HG03354 (cell line): ENCODE measurements around the gene GTF3C5.
"Not testable (repeated sequence)": the region's sequence is repeated elsewhere in the genome, so short reads cannot be mapped to it uniquely, and the experiment has no call there.

ENCODE experiments used
- ATAC-seq: cut with Tn5 transposase; IDR thresholded peaks from one replicate; pipeline ENCODE4 v1.9.1; 2021; ENCODE audit warnings: mild to moderate bottlenecking; ENCODE audit not compliant: unreplicated experiment, poor library complexity, severe bottlenecking

The GTF3C5 gene

GRCh38 chr9:133065070-133065388, 34.2 kb downstream of the GTF3C5 start:
- ATAC-seq, result no peak

GRCh38 chr9:133066181-133066983, 35.6 kb downstream of the GTF3C5 start:
- ATAC-seq, result no peak

GRCh38 chr9:133067006-133067405, 36.2 kb downstream of the GTF3C5 start:
- no peak for ATAC-seq

GRCh38 chr9:133067813-133068212, 37.0 kb downstream of the GTF3C5 start:
- ATAC-seq, result no peak

- not testable (repeated sequence) for ATAC-seq
Measured at GRCh38 chr9:133068431-133068830, 37.6 kb downstream of the GTF3C5 start.

- not testable (repeated sequence) for ATAC-seq
Measured at GRCh38 chr9:133070500-133070961, 39.7 kb downstream of the GTF3C5 start.

GRCh38 chr9:133070985-133071384, 40.2 kb downstream of the GTF3C5 start:
- ATAC-seq, result not testable (repeated sequence)

- no peak for ATAC-seq
Measured at GRCh38 chr9:133071484-133072150, 40.8 kb downstream of the GTF3C5 start.

GRCh38 chr9:133072210-133072609, 41.4 kb downstream of the GTF3C5 start:
- not testable (repeated sequence) for ATAC-seq

GRCh38 chr9:133073086-133074014, 42.6 kb downstream of the GTF3C5 start:
- no peak for ATAC-seq

GRCh38 chr9:133074111-133074651, 43.4 kb downstream of the GTF3C5 start:
- ATAC-seq, result no peak

GRCh38 chr9:133075925-133076630, 45.3 kb downstream of the GTF3C5 start:
- ATAC-seq, result no peak

- no peak for ATAC-seq
Measured at GRCh38 chr9:133076691-133077090, 45.9 kb downstream of the GTF3C5 start.

- no peak for ATAC-seq
Measured at GRCh38 chr9:133078486-133078885, 47.7 kb downstream of the GTF3C5 start.

- ATAC-seq, result no peak
Measured at GRCh38 chr9:133080161-133080560, 49.4 kb downstream of the GTF3C5 start.

GRCh38 chr9:133080786-133081779, 50.3 kb downstream of the GTF3C5 start:
- not testable (repeated sequence) for ATAC-seq

GRCh38 chr9:133081957-133082644, 51.3 kb downstream of the GTF3C5 start:
- ATAC-seq, result not testable (repeated sequence)

GRCh38 chr9:133083688-133084087, 52.9 kb downstream of the GTF3C5 start:
- ATAC-seq, result not testable (repeated sequence)
